Upper lobe of right lung (tissue), 1 donor: ENCODE measurements around the gene PLXNA4. TPM values are rescaled to one million over a fixed set of nuclear protein-coding genes. Genes with fewer than 3 reads are reported as not detected.

Experiments
- ATAC-seq: fragments of 200-7000 bp; cut with Tn5 transposase; one replicate; pipeline ENCODE4 v1.9.1; 2020; ENCODE audit warnings: mild to moderate bottlenecking, moderate library complexity
- DNase-seq: peaks from one replicate; pipeline ENCODE4 v3.0.0-alpha.2; 2020
- H3K27ac ChIP-seq: fragments of 200-600 bp; one replicate; pipeline ENCODE4 v1.8.0; 2022
- H3K27me3 ChIP-seq: fragments of 200-600 bp; one replicate; pipeline ENCODE4 v1.8.0; 2022; ENCODE audit warnings: mild to moderate bottlenecking
- H3K36me3 ChIP-seq: fragments of 200-600 bp; one replicate; pipeline ENCODE4 v1.8.0; 2022
- H3K4me1 ChIP-seq: fragments of 200-600 bp; one replicate; pipeline ENCODE4 v1.8.0; 2022
- H3K4me3 ChIP-seq: fragments of 200-600 bp; one replicate; pipeline ENCODE4 v1.8.0; 2022; ENCODE audit warnings: mild to moderate bottlenecking
- H3K9me3 ChIP-seq: fragments of 200-600 bp; one replicate; pipeline ENCODE4 v1.8.0; 2022
- CTCF ChIP-seq: fragments of 200-600 bp; IDR thresholded peaks from one replicate; pipeline ENCODE4 v1.8.0; 2022; ENCODE audit warnings: antibody characterized with exemption
- intact Hi-C: fragments of 100-400 bp; cut with DNase I; formaldehyde crosslinking; loops from one replicate; pipeline ENCODE4 v1.11.0; 2022
- total RNA-seq: library from RNA; stranded (reverse); fragmentation: NEBNext Ultra II Directional; extraction: Animal tissue kit (Norgen Biotek cat#: 25700); gene quantifications from one replicate; pipeline ENCODE4 v1.2.1, GENCODE V29; 2021
- donor health status: DM: no; HTN: yes; CAD: no; lungs with severe emphysema.

The PLXNA4 gene
- total RNA-seq, 1 donor from 2014 or later = 7.2 TPM

GRCh38 chr7:132424277-132424676 is 152.0 kb downstream of the PLXNA4 start:
- H3K4me3 ChIP-seq = no peak overlapping the region
- intact Hi-C loops = no loop called here
- no peak for TF ChIP-seq CTCF
- H3K27me3 ChIP-seq = no peaks in the 10 kb centered on the region
- H3K4me1 ChIP-seq = peaks cover under 1% of the 10 kb centered on the region
- H3K36me3 ChIP-seq = no peaks in the 10 kb centered on the region
- no peaks in the 10 kb centered on the region for H3K9me3 ChIP-seq
- ATAC-seq = no peak
- no peak overlapping the region for H3K27ac ChIP-seq
- no peak for DNase-seq

GRCh38 chr7:132423594-132424200 is 152.6 kb downstream of the PLXNA4 start:
- ATAC-seq (no peak), DNase-seq (no peak)
- no peak for TF ChIP-seq CTCF
- no peaks in the 10 kb centered on the region for H3K36me3 ChIP-seq
- no peaks in the 10 kb centered on the region for H3K9me3 ChIP-seq
- no peaks in the 10 kb centered on the region for H3K27me3 ChIP-seq
- peaks cover 7% of the 10 kb centered on the region for H3K4me1 ChIP-seq
- H3K4me3 ChIP-seq = no peak overlapping the region
- H3K27ac ChIP-seq = no peak overlapping the region
- intact Hi-C loops = no loop called here

- intact Hi-C loops = no loop called here
- Histone ChIP-seq H3K36me3 (no peaks in the 10 kb centered on the region), H3K4me1 (peaks cover 10% of the 10 kb centered on the region), H3K27ac (no peak overlapping the region), H3K4me3 (no peak overlapping the region), H3K27me3 (no peaks in the 10 kb centered on the region), H3K9me3 (no peaks in the 10 kb centered on the region)
- no peak for TF ChIP-seq CTCF
- no peak for DNase-seq
- ATAC-seq = no peak
Measured at GRCh38 chr7:132422502-132423111, 153.7 kb downstream of the PLXNA4 start.

GRCh38 chr7:132420527-132420926 is 155.7 kb downstream of the PLXNA4 start:
- no peaks in the 10 kb centered on the region for H3K9me3 ChIP-seq
- ATAC-seq (no peak), DNase-seq (no peak)
- intact Hi-C loops = no loop called here
- H3K4me1 ChIP-seq = peaks cover 10% of the 10 kb centered on the region
- no peaks in the 10 kb centered on the region for H3K27me3 ChIP-seq
- no peak overlapping the region for H3K4me3 ChIP-seq
- no peak for TF ChIP-seq CTCF
- no peak overlapping the region for H3K27ac ChIP-seq
- no peaks in the 10 kb centered on the region for H3K36me3 ChIP-seq

GRCh38 chr7:132419542-132419941 is 156.7 kb downstream of the PLXNA4 start:
- no peak for ATAC-seq
- Histone ChIP-seq H3K4me1 (peaks cover 10% of the 10 kb centered on the region), H3K27ac (no peak overlapping the region), H3K36me3 (no peaks in the 10 kb centered on the region), H3K27me3 (no peaks in the 10 kb centered on the region), H3K9me3 (no peaks in the 10 kb centered on the region), H3K4me3 (no peak overlapping the region)
- no peak for TF ChIP-seq CTCF
- DNase-seq = no peak
- intact Hi-C loops = no loop called here
